HepG2 (cell line): Measurements from ENCODE around the gene MRPL42. TPM values are rescaled to one million over a fixed set of nuclear protein-coding genes. Genes with fewer than 3 reads are reported as not detected.

Experiments used
- ATAD3A ChIP-seq: sonication (generic); formaldehyde crosslinking; IDR thresholded peaks from 2 replicates; pipeline ENCODE4 v1.4.0; 2020; ENCODE audit warnings: missing genetic modification reagents
- DPF2 ChIP-seq: sonication (generic); formaldehyde crosslinking; IDR thresholded peaks from 2 replicates; pipeline ENCODE4 v1.4.0; 2020; ENCODE audit warnings: mild to moderate bottlenecking, low read depth, missing genetic modification reagents, borderline replicate concordance
- FLYWCH1 ChIP-seq: sonication (generic); formaldehyde crosslinking; IDR thresholded peaks from 2 replicates; pipeline ENCODE4 v1.8.1; 2023; ENCODE audit warnings: mild to moderate bottlenecking, missing genetic modification reagents
- GATAD2A ChIP-seq: IDR thresholded peaks from 2 replicates; pipeline ENCODE4 v1.6.1; 2016
- GTF2F1 ChIP-seq: fragments of 150-350 bp; IDR thresholded peaks from 2 replicates; pipeline ENCODE4 v1.6.1; 2014; ENCODE audit warnings: low read length
- HNRNPH1 ChIP-seq: fragments of 200-400 bp; formaldehyde crosslinking; optimal IDR thresholded peaks from 2 replicates; pipeline ENCODE3; 2017; ENCODE audit warnings: mild to moderate bottlenecking, low read depth, low read length
- HOXA7 ChIP-seq: sonication (generic); formaldehyde crosslinking; IDR thresholded peaks from 2 replicates; pipeline ENCODE4 v1.8.1; 2022; ENCODE audit warnings: mild to moderate bottlenecking, missing genetic modification reagents, moderate library complexity
- KLF11 ChIP-seq: IDR thresholded peaks from 2 replicates; pipeline ENCODE4 v1.6.1; 2016; ENCODE audit warnings: missing compliant biosample characterization
- MEIS2 ChIP-seq: sonication (generic); formaldehyde crosslinking; IDR thresholded peaks from 2 replicates; pipeline ENCODE4 v1.9.0; 2021; ENCODE audit warnings: mild to moderate bottlenecking, missing genetic modification reagents
- MTA1 ChIP-seq: sonication (generic); formaldehyde crosslinking; IDR thresholded peaks from 2 replicates; pipeline ENCODE4 v1.4.0; 2020; ENCODE audit warnings: missing genetic modification reagents, mild to moderate bottlenecking, borderline replicate concordance
- MXI1 ChIP-seq: IDR thresholded peaks from 3 replicates; pipeline ENCODE4 v1.6.1; 2012; ENCODE audit warnings: low read depth, low read length, inconsistent platforms, borderline replicate concordance
- PLRG1 ChIP-seq: fragments of 450-650 bp; conservative IDR thresholded peaks from 2 replicates; pipeline ENCODE4 v1.6.1; 2016
- SATB2 ChIP-seq: sonication (generic); formaldehyde crosslinking; IDR thresholded peaks from 2 replicates; pipeline ENCODE4 v1.5.0; 2020; ENCODE audit warnings: missing genetic modification reagents
- SMAD3 ChIP-seq: sonication (generic); formaldehyde crosslinking; IDR thresholded peaks from 2 replicates; pipeline ENCODE4 v1.4.0; 2020; ENCODE audit warnings: missing genetic modification reagents
- SUZ12 ChIP-seq: fragments of 150-350 bp; IDR thresholded peaks from 2 replicates; pipeline ENCODE4 v1.6.1; 2014; ENCODE audit warnings: low read depth, low read length
- TCF7 ChIP-seq: sonication (generic); IDR thresholded peaks from 2 replicates; pipeline ENCODE4 v1.6.1; 2016; ENCODE audit warnings: antibody characterized with exemption, low read depth
- TGIF2 ChIP-seq: IDR thresholded peaks from 2 replicates; pipeline ENCODE4 v1.6.1; 2016; ENCODE audit warnings: control low read depth, missing compliant biosample characterization
- U2AF1 ChIP-seq: fragments of 200-400 bp; formaldehyde crosslinking; optimal IDR thresholded peaks from 2 replicates; pipeline ENCODE3; 2017; ENCODE audit warnings: mild to moderate bottlenecking, low read depth, low read length
- ZNF12 ChIP-seq: sonication (generic); formaldehyde crosslinking; IDR thresholded peaks from 2 replicates; pipeline ENCODE4 v1.5.0; 2020; ENCODE audit warnings: missing genetic modification reagents
- ZNF124 ChIP-seq: sonication (generic); formaldehyde crosslinking; IDR thresholded peaks from 2 replicates; pipeline ENCODE4 v1.4.0; 2020; ENCODE audit warnings: missing genetic modification reagents
- ZNF468 ChIP-seq: sonication (generic); formaldehyde crosslinking; IDR thresholded peaks from 2 replicates; pipeline ENCODE4 v1.8.0; 2022; ENCODE audit warnings: mild to moderate bottlenecking, moderate library complexity, missing genetic modification reagents
- ZNF782 ChIP-seq: sonication (generic); formaldehyde crosslinking; IDR thresholded peaks from 2 replicates; pipeline ENCODE4 v1.4.0; 2020; ENCODE audit warnings: missing genetic modification reagents, mild to moderate bottlenecking, borderline replicate concordance
- ZSCAN30 ChIP-seq: sonication (generic); formaldehyde crosslinking; IDR thresholded peaks from 2 replicates; pipeline ENCODE4 v1.5.0; 2020; ENCODE audit warnings: mild to moderate bottlenecking, missing genetic modification reagents
- polyA plus RNA-seq, 8 experiments: library from polyadenylated mRNA; depleted of rRNA in 3 of 8; stranded (reverse) in 7 of 8; unstranded in 1 of 8; fragments of >200 nt; fragmentation: Illumina TruSeq in 4 of 8; extraction: Trizol in 4 of 8; gene quantifications; 2 replicates each; pipeline versions ENCODE4 v1.2.1 to v1.2.3, GENCODE V29; 2011 to 2016; ENCODE audit warnings: low read depth in 4 of 8, missing spikeins in 1 of 8, mixed read lengths in 1 of 8; ENCODE audit not compliant: insufficient read depth in 1 of 8
- total RNA-seq, 5 experiments: library from RNA; depleted of rRNA; stranded (reverse); fragments of >200 nt; fragmentation: Illumina TruSeq; extraction: Trizol; gene quantifications; 2 replicates each; pipeline ENCODE4 v1.2.3, GENCODE V29; 2016; ENCODE audit warnings: low read depth in 1 of 5
- TF ChIP-seq, protein P1 (sequence below): sonication (generic); formaldehyde crosslinking; IDR thresholded peaks from 2 replicates; pipeline ENCODE4 v1.5.0; 2020; ENCODE audit warnings: mild to moderate bottlenecking, missing genetic modification reagents
- TF ChIP-seq, protein P2 (sequence below): sonication (generic); formaldehyde crosslinking; IDR thresholded peaks from 2 replicates; pipeline ENCODE4 v1.8.1; 2022; ENCODE audit warnings: low read depth, mild to moderate bottlenecking, missing genetic modification reagents
- TF ChIP-seq, protein P3 (sequence below): sonication (generic); formaldehyde crosslinking; IDR thresholded peaks from 2 replicates; pipeline ENCODE4 v1.5.1; 2020; ENCODE audit warnings: missing genetic modification reagents, mild to moderate bottlenecking, borderline replicate concordance
- TF ChIP-seq, protein P4 (sequence below): sonication (generic); formaldehyde crosslinking; IDR thresholded peaks from 2 replicates; pipeline ENCODE4 v1.8.1; 2023; ENCODE audit warnings: mild to moderate bottlenecking, missing genetic modification reagents, borderline replicate concordance

MRPL42 gene
- total and polyA plus RNA-seq, 2 of the 13 experiments (the other 11 are each of a cell fraction or from before 2014, with no cell fraction given): 93.3 to 148 TPM

DNA sequence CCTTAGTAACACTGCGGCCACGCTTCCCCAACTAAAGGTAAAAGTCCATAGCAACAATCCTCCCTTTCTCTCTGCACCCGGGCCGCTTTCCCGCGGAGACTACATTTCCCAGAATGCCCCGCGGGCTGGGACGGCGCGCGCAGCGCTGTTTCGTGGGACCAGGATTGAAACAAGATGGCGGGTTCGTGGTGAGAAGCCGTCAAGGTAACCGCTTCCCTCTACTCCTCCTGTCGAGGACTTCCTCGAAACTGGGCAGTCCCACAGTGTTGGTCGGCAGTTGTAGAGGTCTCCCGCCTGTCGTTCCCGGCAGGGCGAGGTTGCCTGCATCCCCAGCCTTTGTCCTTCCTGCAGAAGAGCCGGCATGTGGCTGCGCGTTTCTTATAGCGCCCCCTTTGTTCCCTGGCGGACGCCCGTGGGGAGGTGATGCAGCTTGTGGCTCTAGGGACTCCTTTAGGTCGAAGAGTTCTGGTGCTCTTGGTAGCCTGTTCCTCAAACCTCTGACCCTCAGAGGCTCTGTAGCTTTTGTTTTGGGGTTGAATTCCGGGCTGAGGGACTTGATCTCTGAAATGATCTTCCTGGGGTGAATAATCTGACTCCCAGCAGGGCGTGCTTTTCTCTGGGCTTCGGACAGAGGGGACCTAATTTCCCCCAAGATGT is at the start of gene MRPL42 (continued):
- TF ChIP-seq, protein P1, sequence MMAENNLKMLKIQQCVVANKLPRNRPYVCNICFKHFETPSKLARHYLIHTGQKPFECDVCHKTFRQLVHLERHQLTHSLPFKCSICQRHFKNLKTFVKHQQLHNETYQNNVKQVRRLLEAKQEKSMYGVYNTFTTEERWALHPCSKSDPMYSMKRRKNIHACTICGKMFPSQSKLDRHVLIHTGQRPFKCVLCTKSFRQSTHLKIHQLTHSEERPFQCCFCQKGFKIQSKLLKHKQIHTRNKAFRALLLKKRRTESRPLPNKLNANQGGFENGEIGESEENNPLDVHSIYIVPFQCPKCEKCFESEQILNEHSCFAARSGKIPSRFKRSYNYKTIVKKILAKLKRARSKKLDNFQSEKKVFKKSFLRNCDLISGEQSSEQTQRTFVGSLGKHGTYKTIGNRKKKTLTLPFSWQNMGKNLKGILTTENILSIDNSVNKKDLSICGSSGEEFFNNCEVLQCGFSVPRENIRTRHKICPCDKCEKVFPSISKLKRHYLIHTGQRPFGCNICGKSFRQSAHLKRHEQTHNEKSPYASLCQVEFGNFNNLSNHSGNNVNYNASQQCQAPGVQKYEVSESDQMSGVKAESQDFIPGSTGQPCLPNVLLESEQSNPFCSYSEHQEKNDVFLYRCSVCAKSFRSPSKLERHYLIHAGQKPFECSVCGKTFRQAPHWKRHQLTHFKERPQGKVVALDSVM (CRISPR knock-in tag): peak; percentile 96
- TF ChIP-seq PLRG1 (no peak), GTF2F1 (no peak), ZNF782 (no peak; the same call in 1 of the 2 replicates), ZNF124 (CRISPR knock-in tag) (0 out of 2 replicates have a peak, but pooled peaks have one; percentile 37), ZNF468 (CRISPR knock-in tag) (no peak), HOXA7 (CRISPR knock-in tag) (no peak), SATB2 (CRISPR knock-in tag) (no peak), MTA1 (CRISPR knock-in tag) (0 out of 2 replicates have a peak, but pooled peaks have one; percentile 71), ZSCAN30 (no peak), ZNF12 (CRISPR knock-in tag) (peak; percentile 46; the same call in 1 of the 2 replicates), DPF2 (CRISPR knock-in tag) (no peak), MXI1 (peak; percentile 63; the same call in 1 of the 3 replicates), ATAD3A (no peak), MEIS2 (CRISPR knock-in tag) (no peak), U2AF1 (peak; percentile 82), SMAD3 (CRISPR knock-in tag) (no peak), TGIF2 (CRISPR knock-in tag) (peak; percentile 74; the same call in 1 of the 2 replicates), TCF7 (no peak), FLYWCH1 (no peak), KLF11 (CRISPR knock-in tag) (no peak; the same call in 1 of the 2 replicates), SUZ12 (peak; percentile 78), GATAD2A (peak; percentile 75), HNRNPH1 (no peak)
- TF ChIP-seq, protein P2, sequence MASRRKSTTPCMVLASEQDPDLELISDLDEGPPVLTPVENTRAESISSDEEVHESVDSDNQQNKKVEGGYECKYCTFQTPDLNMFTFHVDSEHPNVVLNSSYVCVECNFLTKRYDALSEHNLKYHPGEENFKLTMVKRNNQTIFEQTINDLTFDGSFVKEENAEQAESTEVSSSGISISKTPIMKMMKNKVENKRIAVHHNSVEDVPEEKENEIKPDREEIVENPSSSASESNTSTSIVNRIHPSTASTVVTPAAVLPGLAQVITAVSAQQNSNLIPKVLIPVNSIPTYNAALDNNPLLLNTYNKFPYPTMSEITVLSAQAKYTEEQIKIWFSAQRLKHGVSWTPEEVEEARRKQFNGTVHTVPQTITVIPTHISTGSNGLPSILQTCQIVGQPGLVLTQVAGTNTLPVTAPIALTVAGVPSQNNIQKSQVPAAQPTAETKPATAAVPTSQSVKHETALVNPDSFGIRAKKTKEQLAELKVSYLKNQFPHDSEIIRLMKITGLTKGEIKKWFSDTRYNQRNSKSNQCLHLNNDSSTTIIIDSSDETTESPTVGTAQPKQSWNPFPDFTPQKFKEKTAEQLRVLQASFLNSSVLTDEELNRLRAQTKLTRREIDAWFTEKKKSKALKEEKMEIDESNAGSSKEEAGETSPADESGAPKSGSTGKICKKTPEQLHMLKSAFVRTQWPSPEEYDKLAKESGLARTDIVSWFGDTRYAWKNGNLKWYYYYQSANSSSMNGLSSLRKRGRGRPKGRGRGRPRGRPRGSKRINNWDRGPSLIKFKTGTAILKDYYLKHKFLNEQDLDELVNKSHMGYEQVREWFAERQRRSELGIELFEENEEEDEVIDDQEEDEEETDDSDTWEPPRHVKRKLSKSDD: peak; percentile 92
- TF ChIP-seq, protein P3, sequence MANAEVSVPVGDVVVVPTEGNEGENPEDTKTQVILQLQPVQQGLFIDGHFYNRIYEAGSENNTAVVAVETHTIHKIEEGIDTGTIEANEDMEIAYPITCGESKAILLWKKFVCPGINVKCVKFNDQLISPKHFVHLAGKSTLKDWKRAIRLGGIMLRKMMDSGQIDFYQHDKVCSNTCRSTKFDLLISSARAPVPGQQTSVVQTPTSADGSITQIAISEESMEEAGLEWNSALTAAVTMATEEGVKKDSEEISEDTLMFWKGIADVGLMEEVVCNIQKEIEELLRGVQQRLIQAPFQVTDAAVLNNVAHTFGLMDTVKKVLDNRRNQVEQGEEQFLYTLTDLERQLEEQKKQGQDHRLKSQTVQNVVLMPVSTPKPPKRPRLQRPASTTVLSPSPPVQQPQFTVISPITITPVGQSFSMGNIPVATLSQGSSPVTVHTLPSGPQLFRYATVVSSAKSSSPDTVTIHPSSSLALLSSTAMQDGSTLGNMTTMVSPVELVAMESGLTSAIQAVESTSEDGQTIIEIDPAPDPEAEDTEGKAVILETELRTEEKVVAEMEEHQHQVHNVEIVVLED (CRISPR knock-in tag): peak; percentile 93
- TF ChIP-seq, protein P4, sequence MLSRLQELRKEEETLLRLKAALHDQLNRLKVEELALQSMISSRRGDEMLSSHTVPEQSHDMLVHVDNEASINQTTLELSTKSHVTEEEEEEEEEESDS (CRISPR knock-in tag): no peak
